GM12874 (cell line): ENCODE measurements around the gene S100A12.

Source experiments
- TF ChIP-seq, protein P1 (sequence below): IDR thresholded peaks from 2 replicates; pipeline ENCODE4 v1.5.1; 2011; ENCODE audit warnings: low read depth, mild to moderate bottlenecking, control low read depth, low read length, moderate library complexity; ENCODE audit not compliant: insufficient read depth

S100A12 gene

DNA sequence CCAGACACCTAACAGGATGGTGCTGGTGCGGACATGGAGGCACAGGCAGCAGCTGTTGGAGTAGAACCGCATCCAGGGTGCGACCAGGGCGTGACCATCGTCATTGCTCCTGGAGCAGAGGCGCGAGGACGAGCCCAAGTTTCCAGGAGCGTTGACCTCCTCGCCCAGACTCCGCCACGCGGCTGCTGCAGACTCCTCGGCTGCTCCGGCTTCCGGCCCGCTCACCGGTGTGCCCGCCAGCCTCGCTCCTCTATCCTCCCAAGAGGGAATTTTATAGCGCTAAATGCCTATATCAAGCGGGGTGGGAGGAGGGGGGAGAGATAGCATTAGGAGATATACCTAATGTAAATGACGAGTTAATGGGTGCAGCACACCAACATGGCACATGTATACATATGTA is 5.3 kb upstream of the S100A12 start:
- TF ChIP-seq, protein P1, sequence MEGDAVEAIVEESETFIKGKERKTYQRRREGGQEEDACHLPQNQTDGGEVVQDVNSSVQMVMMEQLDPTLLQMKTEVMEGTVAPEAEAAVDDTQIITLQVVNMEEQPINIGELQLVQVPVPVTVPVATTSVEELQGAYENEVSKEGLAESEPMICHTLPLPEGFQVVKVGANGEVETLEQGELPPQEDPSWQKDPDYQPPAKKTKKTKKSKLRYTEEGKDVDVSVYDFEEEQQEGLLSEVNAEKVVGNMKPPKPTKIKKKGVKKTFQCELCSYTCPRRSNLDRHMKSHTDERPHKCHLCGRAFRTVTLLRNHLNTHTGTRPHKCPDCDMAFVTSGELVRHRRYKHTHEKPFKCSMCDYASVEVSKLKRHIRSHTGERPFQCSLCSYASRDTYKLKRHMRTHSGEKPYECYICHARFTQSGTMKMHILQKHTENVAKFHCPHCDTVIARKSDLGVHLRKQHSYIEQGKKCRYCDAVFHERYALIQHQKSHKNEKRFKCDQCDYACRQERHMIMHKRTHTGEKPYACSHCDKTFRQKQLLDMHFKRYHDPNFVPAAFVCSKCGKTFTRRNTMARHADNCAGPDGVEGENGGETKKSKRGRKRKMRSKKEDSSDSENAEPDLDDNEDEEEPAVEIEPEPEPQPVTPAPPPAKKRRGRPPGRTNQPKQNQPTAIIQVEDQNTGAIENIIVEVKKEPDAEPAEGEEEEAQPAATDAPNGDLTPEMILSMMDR: no peak

DNA sequence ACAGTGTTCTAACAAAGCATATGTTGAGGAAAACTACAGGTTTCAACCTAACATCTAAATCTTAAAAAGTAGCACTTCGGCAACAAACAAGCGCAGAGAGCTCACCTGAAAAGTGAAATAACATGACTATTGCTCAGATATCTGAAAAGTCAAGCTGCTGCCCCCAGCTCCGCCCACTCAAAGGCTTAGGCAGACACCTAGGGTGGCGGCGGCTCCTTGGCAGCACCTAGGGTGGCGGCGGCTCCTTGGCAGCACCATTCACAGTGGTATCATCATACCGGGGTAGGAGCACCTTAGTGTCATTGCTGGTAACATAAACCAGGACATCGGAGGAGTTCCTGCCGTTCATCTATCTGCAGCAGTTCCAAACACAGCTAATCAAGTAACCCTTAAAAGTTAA is 4.2 kb upstream of the S100A12 start:
- TF ChIP-seq, protein P1: no peak

DNA sequence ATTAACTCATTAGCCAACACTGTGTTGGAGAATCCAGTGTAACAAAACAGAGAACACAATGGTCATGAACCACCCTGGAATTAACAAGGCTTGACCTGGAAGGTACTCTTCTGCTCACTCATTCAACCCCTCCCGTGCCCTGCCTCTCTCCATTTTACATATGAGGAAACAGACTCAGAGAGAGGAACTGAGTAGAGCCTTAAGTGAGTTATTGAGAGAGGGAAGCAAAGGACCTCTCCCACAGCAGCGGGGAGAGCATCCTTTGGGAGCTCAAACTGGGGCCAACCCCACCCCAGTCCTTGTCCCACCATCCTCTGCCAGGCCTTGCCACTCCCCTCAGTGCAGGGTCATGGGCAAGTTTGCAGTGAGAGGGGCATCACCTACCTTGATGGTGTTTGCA is 1.4 kb downstream of the S100A12 start:
- TF ChIP-seq, protein P1: no peak

DNA sequence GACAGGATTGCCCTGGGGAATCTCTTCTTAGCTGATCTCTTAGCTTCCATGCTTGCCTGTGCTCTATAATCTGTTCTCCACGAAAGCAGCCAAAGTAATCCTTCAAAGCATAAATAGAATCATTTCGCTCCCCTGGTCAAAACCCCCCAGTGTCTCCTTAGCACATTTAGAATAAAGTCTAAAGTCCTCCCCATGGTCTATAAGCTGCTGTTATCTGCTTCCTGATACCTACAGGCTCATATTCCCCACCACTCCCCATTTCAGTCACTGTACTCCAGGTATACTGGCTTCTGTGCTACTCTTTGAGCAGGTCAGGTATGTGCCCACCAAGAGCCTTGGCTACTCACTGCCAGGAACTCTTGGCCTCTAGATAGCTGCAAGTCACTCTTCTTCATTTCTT is 2.9 kb downstream of the S100A12 start:
- TF ChIP-seq, protein P1: no peak

DNA sequence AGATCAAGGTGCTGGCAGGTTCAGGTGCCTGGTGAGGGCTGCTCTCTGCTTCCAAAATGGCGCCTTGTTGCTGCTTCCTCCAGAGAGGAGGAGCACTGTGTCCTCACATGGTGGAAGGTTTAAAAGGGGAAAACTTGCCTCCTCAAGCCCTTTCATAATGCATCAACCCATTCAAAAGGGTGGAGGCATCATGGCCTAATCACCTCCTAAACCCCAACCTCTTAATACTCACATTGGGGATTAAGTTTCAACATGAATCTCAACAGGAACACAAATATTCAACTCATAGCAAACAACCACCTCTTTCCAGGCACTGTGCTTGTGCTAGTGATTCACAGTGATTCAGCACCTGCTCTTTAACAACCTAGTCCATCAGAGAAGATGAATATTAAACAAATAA is 4.2 kb downstream of the S100A12 start:
- TF ChIP-seq, protein P1: no peak

DNA sequence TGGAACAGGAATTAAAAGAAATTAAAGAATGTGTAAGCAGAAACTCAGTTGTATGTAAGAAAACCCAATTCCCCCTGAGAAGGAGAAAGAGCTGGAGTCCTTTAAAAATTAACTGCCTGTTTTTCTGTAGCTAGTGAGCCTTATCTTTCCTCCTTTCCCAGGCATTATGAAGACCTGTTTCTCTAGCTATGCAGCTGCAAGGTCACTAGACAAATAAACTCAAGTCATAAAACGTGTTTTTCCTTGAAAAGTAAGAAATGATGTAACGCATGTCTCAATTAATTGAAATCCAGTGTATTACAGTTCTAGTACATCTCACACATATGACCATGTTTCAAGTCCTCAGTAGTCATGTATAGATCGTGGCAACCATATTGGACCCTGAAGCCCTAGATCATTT is 5.3 kb downstream of the S100A12 start:
- TF ChIP-seq, protein P1: no peak

DNA sequence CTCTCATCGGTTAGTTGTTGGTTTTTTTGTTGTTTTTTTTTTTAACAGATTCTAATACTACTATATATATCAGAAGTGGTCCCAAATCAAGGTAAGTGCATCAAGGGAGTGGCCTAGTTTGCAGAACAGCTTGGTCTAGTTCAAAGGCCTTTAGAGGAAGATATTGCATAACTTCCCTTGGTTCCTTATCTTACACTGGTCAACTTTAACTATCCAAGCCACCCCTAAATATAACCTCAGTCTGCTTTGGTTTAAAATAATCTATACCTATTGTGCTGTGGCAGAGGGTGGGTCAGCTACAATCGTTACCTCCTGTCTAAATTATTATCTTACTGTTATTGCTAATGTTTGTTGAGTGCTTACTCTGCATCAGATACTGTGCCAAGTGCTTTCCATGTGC is 6.9 kb downstream of the S100A12 start:
- TF ChIP-seq, protein P1: no peak

DNA sequence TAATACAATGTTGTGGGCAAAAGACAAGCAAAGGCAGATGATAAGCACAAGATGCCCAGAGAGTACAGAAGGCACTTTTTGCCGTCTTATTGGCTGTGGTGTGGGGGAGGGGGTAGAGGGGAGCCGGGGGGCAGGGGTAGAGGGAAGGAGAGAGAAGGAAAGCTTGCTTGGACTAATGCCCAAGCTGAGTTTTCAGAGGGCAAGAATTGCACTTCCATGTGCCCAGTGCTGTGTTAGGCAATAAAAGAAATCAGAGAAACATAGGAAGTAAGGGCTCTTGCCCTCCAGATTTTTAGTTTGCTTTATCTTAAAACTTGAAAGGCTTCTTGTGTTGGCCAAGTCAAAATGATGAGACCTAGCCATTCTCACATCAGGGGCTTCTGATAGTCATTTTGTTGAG is 8.3 kb downstream of the S100A12 start:
- TF ChIP-seq, protein P1: no peak
